ENCODE results near the gene SNAP29.

SNAP29 gene

GRCh38 chr22:20864186-20864908, 5.5 kb downstream of the SNAP29 start:
- H3K4me1 Mint-ChIP-seq = peaks cover 33% of the 10 kb centered on the region
- H3K27me3 Mint-ChIP-seq (ENCODE audit: low read depth) = no peaks in the 10 kb centered on the region
- TF ChIP-seq CTCF (IDR thresholded peaks at IDR 0.05; ENCODE audit: unreplicated experiment in 3 of 3) = no peak
- H3K36me3 Mint-ChIP-seq (ENCODE audit: low read depth) = peaks cover 20% of the 10 kb centered on the region
- H3K27ac Mint-ChIP-seq = no peak overlapping the region
- H3K4me3 Mint-ChIP-seq = no peak overlapping the region
- no peaks in the 10 kb centered on the region for H3K9me3 Mint-ChIP-seq

GRCh38 chr22:20865331-20865730, 6.5 kb downstream of the SNAP29 start:
- peaks cover 20% of the 10 kb centered on the region for H3K36me3 Mint-ChIP-seq (ENCODE audit: low read depth)
- H3K9me3 Mint-ChIP-seq = no peaks in the 10 kb centered on the region
- H3K27ac Mint-ChIP-seq = no peak overlapping the region
- peaks cover 27% of the 10 kb centered on the region for H3K4me1 Mint-ChIP-seq
- no peak overlapping the region for H3K4me3 Mint-ChIP-seq
- no peaks in the 10 kb centered on the region for H3K27me3 Mint-ChIP-seq (ENCODE audit: low read depth)
- no peak for TF ChIP-seq CTCF (IDR thresholded peaks at IDR 0.05; ENCODE audit: unreplicated experiment in 3 of 3)

- TF ChIP-seq CTCF (IDR thresholded peaks at IDR 0.05; ENCODE audit: unreplicated experiment in 3 of 3) = no peak
- peaks cover 27% of the 10 kb centered on the region for H3K4me1 Mint-ChIP-seq
These were observed 7.2 kb downstream of the SNAP29 start for GRCh38 chr22:20865875-20866445.

GRCh38 chr22:20866736-20867135, 7.9 kb downstream of the SNAP29 start:
- H3K9me3 Mint-ChIP-seq = no peaks in the 10 kb centered on the region
- H3K4me1 Mint-ChIP-seq = peaks cover 27% of the 10 kb centered on the region

More at GRCh38 chr22:20865875-20866445, 7.2 kb downstream of the SNAP29 start:
- H3K36me3 Mint-ChIP-seq (ENCODE audit: low read depth) = peaks cover 21% of the 10 kb centered on the region
- H3K27ac Mint-ChIP-seq = no peak overlapping the region
- no peaks in the 10 kb centered on the region for H3K27me3 Mint-ChIP-seq (ENCODE audit: low read depth)
- no peak overlapping the region for H3K4me3 Mint-ChIP-seq
- H3K9me3 Mint-ChIP-seq = no peaks in the 10 kb centered on the region

GRCh38 chr22:20867179-20868024, 8.6 kb downstream of the SNAP29 start:
- Mint-ChIP-seq H3K27me3 (ENCODE audit: low read depth) (no peaks in the 10 kb centered on the region), H3K36me3 (ENCODE audit: low read depth) (peaks cover 23% of the 10 kb centered on the region), H3K9me3 (no peaks in the 10 kb centered on the region), H3K27ac (peak overlapping the region; percentile 79 to 94 (median 86)), H3K4me3 (peak overlapping the region; percentile 5 to 43 (median 32)), H3K4me1 (peaks cover 27% of the 10 kb centered on the region)
- no peak for TF ChIP-seq CTCF (IDR thresholded peaks at IDR 0.05; ENCODE audit: unreplicated experiment in 3 of 3)

More at GRCh38 chr22:20866736-20867135, 7.9 kb downstream of the SNAP29 start:
- Mint-ChIP-seq H3K4me3 (no peak overlapping the region), H3K36me3 (ENCODE audit: low read depth) (peaks cover 24% of the 10 kb centered on the region), H3K27me3 (ENCODE audit: low read depth) (no peaks in the 10 kb centered on the region), H3K27ac (peak overlapping the region; percentile 67 to 86 (median 79))
- no peak for TF ChIP-seq CTCF (IDR thresholded peaks at IDR 0.05; ENCODE audit: unreplicated experiment in 3 of 3)

Data from nephron (organoid).